HEK293T (cell line): ENCODE results near the gene C19orf73.

Source experiments
- ELF4 ChIP-seq: fragments of 450-650 bp; IDR thresholded peaks from 2 replicates; pipeline ENCODE4 v1.6.1; 2017; ENCODE audit warnings: antibody characterized with exemption
- NFRKB ChIP-seq: fragments of 450-650 bp; IDR thresholded peaks from 2 replicates; pipeline ENCODE4 v1.6.1; 2016; ENCODE audit warnings: mild to moderate bottlenecking, moderate library complexity
- SP1 ChIP-seq: fragments of 450-650 bp; IDR thresholded peaks from 2 replicates; pipeline ENCODE4 v1.6.1; 2017

GRCh38 chr19:49167857-49168409 is 49.0 kb upstream of the C19orf73 start:
- TF ChIP-seq ELF4 (no peak), NFRKB (no peak), SP1 (no peak)
